ENCODE results near the gene MKRN2OS.

DNA sequence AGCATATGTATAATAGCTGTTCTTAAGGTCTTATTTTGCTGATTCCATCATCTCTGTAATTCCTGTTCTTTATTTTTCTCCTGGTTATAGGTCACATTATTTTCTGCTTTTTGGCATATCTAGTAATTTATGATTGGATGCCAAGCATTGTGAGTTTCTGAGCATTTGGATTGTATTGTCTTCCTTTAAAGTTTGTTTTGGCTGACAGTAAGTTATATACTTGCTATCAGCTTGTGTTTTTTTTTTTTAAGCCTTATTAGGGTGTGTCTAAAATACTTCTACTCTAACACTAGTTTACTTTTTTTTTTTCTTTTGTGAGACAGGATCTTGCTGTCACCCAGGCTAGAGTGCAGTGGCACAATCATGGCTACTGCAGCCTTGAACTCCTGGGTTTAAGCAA is 21.7 kb upstream of the MKRN2OS start:
- TF ChIP-seq, protein P1, sequence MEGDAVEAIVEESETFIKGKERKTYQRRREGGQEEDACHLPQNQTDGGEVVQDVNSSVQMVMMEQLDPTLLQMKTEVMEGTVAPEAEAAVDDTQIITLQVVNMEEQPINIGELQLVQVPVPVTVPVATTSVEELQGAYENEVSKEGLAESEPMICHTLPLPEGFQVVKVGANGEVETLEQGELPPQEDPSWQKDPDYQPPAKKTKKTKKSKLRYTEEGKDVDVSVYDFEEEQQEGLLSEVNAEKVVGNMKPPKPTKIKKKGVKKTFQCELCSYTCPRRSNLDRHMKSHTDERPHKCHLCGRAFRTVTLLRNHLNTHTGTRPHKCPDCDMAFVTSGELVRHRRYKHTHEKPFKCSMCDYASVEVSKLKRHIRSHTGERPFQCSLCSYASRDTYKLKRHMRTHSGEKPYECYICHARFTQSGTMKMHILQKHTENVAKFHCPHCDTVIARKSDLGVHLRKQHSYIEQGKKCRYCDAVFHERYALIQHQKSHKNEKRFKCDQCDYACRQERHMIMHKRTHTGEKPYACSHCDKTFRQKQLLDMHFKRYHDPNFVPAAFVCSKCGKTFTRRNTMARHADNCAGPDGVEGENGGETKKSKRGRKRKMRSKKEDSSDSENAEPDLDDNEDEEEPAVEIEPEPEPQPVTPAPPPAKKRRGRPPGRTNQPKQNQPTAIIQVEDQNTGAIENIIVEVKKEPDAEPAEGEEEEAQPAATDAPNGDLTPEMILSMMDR (IDR thresholded peaks at IDR 0.05) = no peak
- no peak for TF ChIP-seq POLR2A (IDR thresholded peaks at IDR 0.05)

Data from body of pancreas (tissue), 4 donors.